HepG2 (cell line): ENCODE measurements around the gene HOXC9. TPM values are rescaled to one million over a fixed set of nuclear protein-coding genes. Genes with fewer than 3 reads are reported as not detected.

ENCODE experiments used
- GPBP1L1 ChIP-seq: sonication (generic); formaldehyde crosslinking; IDR thresholded peaks from 2 replicates; pipeline ENCODE4 v1.5.0; 2020; ENCODE audit warnings: mild to moderate bottlenecking, missing genetic modification reagents
- HHEX ChIP-seq: IDR thresholded peaks from 2 replicates; pipeline ENCODE4 v1.6.1; 2016; ENCODE audit warnings: control low read depth
- HMG20A ChIP-seq: IDR thresholded peaks from 2 replicates; pipeline ENCODE4 v1.6.1; 2016; ENCODE audit warnings: borderline replicate concordance
- NRL ChIP-seq: sonication (generic); formaldehyde crosslinking; IDR thresholded peaks from 2 replicates; pipeline ENCODE4 v1.5.0; 2020; ENCODE audit warnings: missing genetic modification reagents, mild to moderate bottlenecking, moderate library complexity, borderline replicate concordance
- PLRG1 ChIP-seq: fragments of 450-650 bp; conservative IDR thresholded peaks from 2 replicates; pipeline ENCODE4 v1.6.1; 2016
- PRDM10 ChIP-seq: sonication (generic); formaldehyde crosslinking; IDR thresholded peaks from 2 replicates; pipeline ENCODE4 v1.4.0; 2020; ENCODE audit warnings: low read depth, missing genetic modification reagents
- TEAD3 ChIP-seq: optimal IDR thresholded peaks from 2 replicates; pipeline ENCODE3; 2016; ENCODE audit warnings: borderline replicate concordance
- XBP1 ChIP-seq: sonication (generic); formaldehyde crosslinking; IDR thresholded peaks from 2 replicates; pipeline ENCODE4 v1.5.0; 2020; ENCODE audit warnings: missing genetic modification reagents
- ZBTB49 ChIP-seq: sonication (generic); formaldehyde crosslinking; IDR thresholded peaks from 2 replicates; pipeline ENCODE4 v1.4.0; 2020; ENCODE audit warnings: missing genetic modification reagents, borderline replicate concordance
- ZFP91 ChIP-seq: sonication (generic); formaldehyde crosslinking; IDR thresholded peaks from 2 replicates; pipeline ENCODE4 v1.9.0; 2022; ENCODE audit warnings: missing genetic modification reagents, mild to moderate bottlenecking, borderline replicate concordance
- ZIK1 ChIP-seq: sonication (generic); formaldehyde crosslinking; IDR thresholded peaks from 2 replicates; pipeline ENCODE4 v1.5.0; 2020; ENCODE audit warnings: mild to moderate bottlenecking, low read depth, missing genetic modification reagents, borderline replicate concordance
- ZNF12 ChIP-seq: sonication (generic); formaldehyde crosslinking; IDR thresholded peaks from 2 replicates; pipeline ENCODE4 v1.5.0; 2020; ENCODE audit warnings: missing genetic modification reagents
- ZNF205 ChIP-seq: IDR thresholded peaks from 2 replicates; pipeline ENCODE4 v1.6.1; 2018; ENCODE audit warnings: missing biosample characterization, missing genetic modification reagents
- ZNF563 ChIP-seq: sonication (generic); formaldehyde crosslinking; IDR thresholded peaks from 2 replicates; pipeline ENCODE4 v1.8.0; 2022; ENCODE audit warnings: mild to moderate bottlenecking, moderate library complexity, missing genetic modification reagents
- ZNF567 ChIP-seq: sonication (generic); formaldehyde crosslinking; IDR thresholded peaks from 2 replicates; pipeline ENCODE4 v1.8.1; 2023; ENCODE audit warnings: mild to moderate bottlenecking, missing genetic modification reagents, borderline replicate concordance
- ZNF580 ChIP-seq: IDR thresholded peaks from 2 replicates; pipeline ENCODE4 v1.6.1; 2016; ENCODE audit warnings: low read depth, borderline replicate concordance
- ZNF770 ChIP-seq: sonication (generic); formaldehyde crosslinking; IDR thresholded peaks from 2 replicates; pipeline ENCODE4 v1.5.0; 2020; ENCODE audit warnings: mild to moderate bottlenecking, missing genetic modification reagents
- ZNF780A ChIP-seq: sonication (generic); formaldehyde crosslinking; IDR thresholded peaks from 2 replicates; pipeline ENCODE4 v1.8.0; 2022; ENCODE audit warnings: mild to moderate bottlenecking, missing genetic modification reagents, moderate library complexity
- polyA plus RNA-seq, 8 experiments: library from polyadenylated mRNA; depleted of rRNA in 3 of 8; stranded (reverse) in 7 of 8; unstranded in 1 of 8; fragments of >200 nt; fragmentation: Illumina TruSeq in 4 of 8; extraction: Trizol in 4 of 8; gene quantifications; 2 replicates each; pipeline versions ENCODE4 v1.2.1 to v1.2.3, GENCODE V29; 2011 to 2016; ENCODE audit warnings: low read depth in 4 of 8, missing spikeins in 1 of 8, mixed read lengths in 1 of 8; ENCODE audit not compliant: insufficient read depth in 1 of 8
- total RNA-seq, 5 experiments: library from RNA; depleted of rRNA; stranded (reverse); fragments of >200 nt; fragmentation: Illumina TruSeq; extraction: Trizol; gene quantifications; 2 replicates each; pipeline ENCODE4 v1.2.3, GENCODE V29; 2016; ENCODE audit warnings: low read depth in 1 of 5

The HOXC9 gene
- total and polyA plus RNA-seq, 2 of the 13 experiments (the other 11 are each of a cell fraction or from before 2014, with no cell fraction given): 0.11 to 1.1 TPM

- no peak for TF ChIP-seq GPBP1L1 (CRISPR knock-in tag)
- no peak for TF ChIP-seq ZNF780A (CRISPR knock-in tag)
- TF ChIP-seq ZNF567 (CRISPR knock-in tag): no peak
- TF ChIP-seq PRDM10 (CRISPR knock-in tag): 0 out of 2 replicates have a peak, but pooled peaks have one; percentile 32
- 0 out of 2 replicates have a peak, but pooled peaks have one; percentile 22 for TF ChIP-seq ZNF770 (CRISPR knock-in tag)
- no peak for TF ChIP-seq ZNF563 (CRISPR knock-in tag)
- peak; percentile 48; the same call in 1 of the 2 replicates for TF ChIP-seq ZFP91 (CRISPR knock-in tag)
- TF ChIP-seq ZBTB49 (CRISPR knock-in tag): no peak
- TF ChIP-seq HMG20A (CRISPR knock-in tag): no peak
- no peak for TF ChIP-seq ZIK1 (CRISPR knock-in tag)
- TF ChIP-seq ZNF205 (CRISPR knock-in tag): no peak
- no peak for TF ChIP-seq XBP1 (CRISPR knock-in tag)
- TF ChIP-seq TEAD3: no peak
- TF ChIP-seq PLRG1: no peak
- TF ChIP-seq ZNF12: no peak
- TF ChIP-seq HHEX (CRISPR knock-in tag): no peak
- TF ChIP-seq NRL: no peak
- TF ChIP-seq ZNF580: 0 out of 2 replicates have a peak, but pooled peaks have one; percentile 21
Observed at GRCh38 chr12:54005853-54006558, 6.0 kb downstream of the HOXC9 start (continued).
